SU-DHL-6 (cell line): ENCODE data around the gene THRA.

Source experiments
- H2AFZ ChIP-seq: fragments of 200-600 bp; sonication (generic); 2 replicates; pipeline ENCODE4 v1.6.1; 2014; ENCODE audit warnings: low read depth, mild to moderate bottlenecking, moderate library complexity, mixed read lengths, antibody characterized with exemption, low read length; ENCODE audit not compliant: severe bottlenecking
- H3F3A ChIP-seq: fragments of 200-600 bp; shearing (Covaris generic); 2 replicates; pipeline ENCODE4 v1.6.0; 2016; ENCODE audit warnings: antibody characterized with exemption, mild to moderate bottlenecking; ENCODE audit not compliant: insufficient read depth
- H3K27ac ChIP-seq: fragments of 200-600 bp; sonication (generic); 2 replicates; pipeline ENCODE4 v1.5.1; 2016; ENCODE audit warnings: low read depth, mild to moderate bottlenecking, low read length, moderate library complexity, mixed read lengths
- H3K27me3 ChIP-seq: fragments of 200-600 bp; sonication (generic), shearing (Covaris generic); 2 replicates; pipeline ENCODE4 v1.6.0; 2014; ENCODE audit warnings: mild to moderate bottlenecking, low read length
- H3K36me3 ChIP-seq: fragments of 200-600 bp; sonication (generic); 2 replicates; pipeline ENCODE4 v1.6.1; 2014; ENCODE audit warnings: mild to moderate bottlenecking, low read length, mixed read lengths
- H3K4me2 ChIP-seq: fragments of 300-600, 200-600 bp; shearing (Covaris generic), sonication (generic); 2 replicates; pipeline ENCODE4 v1.6.0; 2014; ENCODE audit warnings: low read length, low read depth, mild to moderate bottlenecking; ENCODE audit not compliant: poor library complexity, severe bottlenecking
- H3K4me3 ChIP-seq: fragments of 200-600 bp; sonication (generic); 2 replicates; pipeline ENCODE4 v1.5.1; 2014; ENCODE audit warnings: antibody characterized with exemption, low read length, mild to moderate bottlenecking, mixed read lengths; ENCODE audit not compliant: insufficient read depth, poor library complexity, severe bottlenecking
- H3K79me2 ChIP-seq: fragments of 200-600 bp; sonication (generic); 2 replicates; pipeline ENCODE4 v1.6.1; 2014; ENCODE audit warnings: mild to moderate bottlenecking, low read length, moderate library complexity; ENCODE audit not compliant: insufficient read depth
- H3K9ac ChIP-seq: fragments of 200-600 bp; sonication (generic); 2 replicates; pipeline ENCODE4 v1.7.0; 2014; ENCODE audit warnings: mild to moderate bottlenecking, low read length
- H3K9me2 ChIP-seq: fragments of 200-600 bp; sonication (generic); replicated peaks from 2 replicates; pipeline ENCODE4 v1.6.1; 2014; ENCODE audit warnings: low read length; ENCODE audit not compliant: insufficient read depth
- H3K9me3 ChIP-seq: fragments of 200-600 bp; sonication (generic); 2 replicates; pipeline ENCODE4 v1.6.1; 2014; ENCODE audit warnings: low read length, mixed read lengths; ENCODE audit not compliant: insufficient read depth
- H4K20me1 ChIP-seq: fragments of 200-600 bp; sonication (generic); 2 replicates; pipeline ENCODE4 v1.6.1; 2014; ENCODE audit warnings: low read depth, mild to moderate bottlenecking, antibody characterized with exemption, low read length, moderate library complexity, mixed read lengths
- EZH2phosphoT487 ChIP-seq: fragments of 200-600 bp; sonication (generic), shearing (Covaris generic); conservative IDR thresholded peaks from 2 replicates; pipeline ENCODE4 v1.6.1; 2018; ENCODE audit warnings: mild to moderate bottlenecking, antibody characterized with exemption, low read length, moderate library complexity, mixed read lengths
- TF ChIP-seq, protein P1 (sequence below): fragments of 200-600 bp; sonication (generic); IDR thresholded peaks from one replicate; pipeline ENCODE4 v1.5.1; 2017; ENCODE audit warnings: antibody characterized with exemption, mild to moderate bottlenecking, low read length, moderate library complexity; ENCODE audit not compliant: insufficient read depth, poor library complexity, severe bottlenecking

Gene THRA

DNA sequence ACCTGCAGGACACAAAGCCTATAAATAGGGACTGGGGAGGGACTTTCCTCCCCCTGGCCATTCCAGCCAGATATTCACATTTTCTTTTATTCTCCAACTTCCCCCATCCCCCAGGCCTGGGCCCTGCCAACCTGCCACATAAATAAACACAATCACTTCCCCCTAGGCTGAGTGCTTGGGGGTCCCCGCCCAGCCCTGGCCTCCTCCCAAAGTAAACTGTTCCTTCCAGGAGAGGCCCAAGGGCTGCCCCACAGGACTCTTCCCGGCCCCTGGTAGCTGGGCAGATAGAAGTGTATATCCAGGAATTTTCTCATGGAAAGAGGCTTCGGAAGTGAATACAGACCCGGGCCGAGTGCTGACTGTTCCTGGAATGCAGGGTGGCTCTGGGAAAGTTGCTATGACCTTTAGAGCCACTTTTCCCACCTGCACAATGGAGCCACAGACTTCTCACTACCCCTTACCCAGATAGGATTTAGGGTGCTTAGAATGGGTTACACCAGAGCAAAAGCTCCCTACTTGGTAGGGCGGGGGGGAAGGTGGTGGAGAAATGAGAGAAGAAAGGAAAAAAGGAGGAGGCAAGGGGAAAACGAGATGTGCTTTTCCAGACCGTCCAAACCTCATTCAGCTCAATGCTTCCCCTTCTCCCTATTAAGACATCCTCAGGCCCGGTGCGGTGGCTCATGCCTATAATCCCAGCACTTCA is 39.0 kb upstream of the THRA start:
- Histone ChIP-seq H3K27me3 (no peaks in the 10 kb centered on the region), H3F3A (no peaks in the 10 kb centered on the region), H3K4me3 (no peak overlapping the region), H3K36me3 (no peaks in the 10 kb centered on the region), H4K20me1 (no peaks in the 10 kb centered on the region), H3K4me2 (no peak overlapping the region), H3K9ac (no peak overlapping the region), H3K79me2 (no peaks in the 10 kb centered on the region), H3K9me3 (no peaks in the 10 kb centered on the region), H3K9me2 (no peaks in the 10 kb centered on the region), H2AFZ (no peak overlapping the region), H3K27ac (no peak overlapping the region)
- TF ChIP-seq, protein P1, sequence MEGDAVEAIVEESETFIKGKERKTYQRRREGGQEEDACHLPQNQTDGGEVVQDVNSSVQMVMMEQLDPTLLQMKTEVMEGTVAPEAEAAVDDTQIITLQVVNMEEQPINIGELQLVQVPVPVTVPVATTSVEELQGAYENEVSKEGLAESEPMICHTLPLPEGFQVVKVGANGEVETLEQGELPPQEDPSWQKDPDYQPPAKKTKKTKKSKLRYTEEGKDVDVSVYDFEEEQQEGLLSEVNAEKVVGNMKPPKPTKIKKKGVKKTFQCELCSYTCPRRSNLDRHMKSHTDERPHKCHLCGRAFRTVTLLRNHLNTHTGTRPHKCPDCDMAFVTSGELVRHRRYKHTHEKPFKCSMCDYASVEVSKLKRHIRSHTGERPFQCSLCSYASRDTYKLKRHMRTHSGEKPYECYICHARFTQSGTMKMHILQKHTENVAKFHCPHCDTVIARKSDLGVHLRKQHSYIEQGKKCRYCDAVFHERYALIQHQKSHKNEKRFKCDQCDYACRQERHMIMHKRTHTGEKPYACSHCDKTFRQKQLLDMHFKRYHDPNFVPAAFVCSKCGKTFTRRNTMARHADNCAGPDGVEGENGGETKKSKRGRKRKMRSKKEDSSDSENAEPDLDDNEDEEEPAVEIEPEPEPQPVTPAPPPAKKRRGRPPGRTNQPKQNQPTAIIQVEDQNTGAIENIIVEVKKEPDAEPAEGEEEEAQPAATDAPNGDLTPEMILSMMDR: no peak
- TF ChIP-seq EZH2phosphoT487: no peak

DNA sequence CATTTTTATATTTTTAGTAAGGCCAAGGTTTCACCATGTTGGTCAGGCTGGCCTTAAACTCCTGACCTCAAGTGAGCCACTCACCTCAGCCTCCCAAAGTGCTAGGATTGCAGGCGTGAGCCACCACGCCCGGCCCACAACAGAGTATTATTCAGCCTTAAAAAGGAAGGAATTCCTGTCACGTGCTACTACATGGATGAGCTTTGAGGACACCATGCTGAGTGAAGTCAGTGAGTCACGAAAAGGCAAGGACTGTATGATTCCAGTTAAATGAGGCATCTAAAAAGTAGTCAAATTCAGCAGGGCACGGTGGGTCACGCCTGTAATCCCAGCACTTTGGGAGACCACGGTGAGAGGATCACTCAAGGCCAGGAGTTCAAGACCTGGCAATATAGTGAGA is 37.9 kb upstream of the THRA start:
- H3K79me2 ChIP-seq: no peaks in the 10 kb centered on the region
- H3F3A ChIP-seq: no peaks in the 10 kb centered on the region
- no peak overlapping the region for H3K27ac ChIP-seq
- H3K9ac ChIP-seq: no peak overlapping the region
- TF ChIP-seq, protein P1: no peak
- TF ChIP-seq EZH2phosphoT487: no peak
- no peaks in the 10 kb centered on the region for H3K36me3 ChIP-seq
- H4K20me1 ChIP-seq: no peaks in the 10 kb centered on the region
- no peak overlapping the region for H2AFZ ChIP-seq
- H3K9me2 ChIP-seq: no peaks in the 10 kb centered on the region
- H3K27me3 ChIP-seq: no peaks in the 10 kb centered on the region
- no peaks in the 10 kb centered on the region for H3K9me3 ChIP-seq
- H3K4me3 ChIP-seq: no peak overlapping the region
- H3K4me2 ChIP-seq: no peak overlapping the region

DNA sequence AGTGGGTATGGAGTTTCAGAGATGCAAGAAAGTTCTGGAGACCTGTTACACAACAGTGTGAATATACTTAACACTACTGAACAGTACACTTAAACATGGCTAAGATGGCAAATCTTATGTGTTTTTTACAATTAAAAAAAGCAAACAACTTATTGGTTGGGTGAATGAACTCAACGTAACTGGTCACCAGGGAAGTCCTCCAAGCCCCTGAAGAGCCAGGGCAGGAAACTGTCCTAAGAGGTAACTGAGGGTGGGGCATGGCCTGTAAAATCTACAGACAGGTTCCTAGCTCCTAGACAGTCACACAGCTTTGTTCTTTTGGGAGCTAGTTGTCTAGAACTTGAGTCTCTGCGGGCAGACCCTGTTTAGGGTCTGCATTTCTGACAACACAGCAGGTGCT is 37.2 kb upstream of the THRA start:
- no peaks in the 10 kb centered on the region for H3K9me2 ChIP-seq
- no peaks in the 10 kb centered on the region for H4K20me1 ChIP-seq
- H3K36me3 ChIP-seq: no peaks in the 10 kb centered on the region
- no peaks in the 10 kb centered on the region for H3K9me3 ChIP-seq
- H3K27me3 ChIP-seq: no peaks in the 10 kb centered on the region
- H3K27ac ChIP-seq: no peak overlapping the region
- H3K4me3 ChIP-seq: no peak overlapping the region
- no peak overlapping the region for H2AFZ ChIP-seq
- no peak for TF ChIP-seq EZH2phosphoT487
- TF ChIP-seq, protein P1: no peak
- H3K9ac ChIP-seq: no peak overlapping the region
- H3F3A ChIP-seq: no peaks in the 10 kb centered on the region
- H3K79me2 ChIP-seq: no peaks in the 10 kb centered on the region
- H3K4me2 ChIP-seq: no peak overlapping the region
